Keratinocyte (primary cell): ENCODE results near the gene EMP1. TPM values are rescaled to one million over a fixed set of nuclear protein-coding genes. Genes with fewer than 3 reads are reported as not detected.

Experiments
- DNase-seq: peaks from one replicate; pipeline ENCODE4 v3.0.0-alpha.2; 2011; ENCODE audit warnings: low read depth, missing footprints, low spot score
- FAIRE-seq: peaks from 2 replicates; lab custom pipeline; 2011; peaks lifted over from hg19 to GRCh38; lab: Jason Lieb, UNC
- H2AFZ ChIP-seq: 2 replicates; pipeline ENCODE4 v1.6.0; 2012; ENCODE audit warnings: low read length, control low read depth, inconsistent platforms; ENCODE audit not compliant: control insufficient read depth
- H3K27ac ChIP-seq: 2 replicates; pipeline ENCODE4 v1.5.1; 2011; ENCODE audit warnings: low read length; ENCODE audit not compliant: control insufficient read depth, insufficient read depth
- H3K27me3 ChIP-seq: 3 replicates; pipeline ENCODE4 v1.6.0; 2011; ENCODE audit warnings: low read length; ENCODE audit not compliant: control insufficient read depth, insufficient read depth; ENCODE audit errors: extremely low read depth
- H3K36me3 ChIP-seq, 2 experiments: 2 replicates in 1 of 2; 3 replicates in 1 of 2; pipeline ENCODE4 v1.5.1; 2011; ENCODE audit warnings: low read length in 2 of 2, mild to moderate bottlenecking in 1 of 2; ENCODE audit not compliant: control insufficient read depth in 2 of 2, insufficient read depth in 2 of 2; ENCODE audit errors: extremely low read depth in 1 of 2
- H3K4me1 ChIP-seq: 3 replicates; pipeline ENCODE4 v1.5.1; 2011; ENCODE audit warnings: low read length; ENCODE audit not compliant: control insufficient read depth, insufficient read depth; ENCODE audit errors: extremely low read depth
- H3K4me2 ChIP-seq: 3 replicates; pipeline ENCODE4 v1.6.0; 2011; ENCODE audit warnings: low read depth, low read length; ENCODE audit not compliant: control insufficient read depth, insufficient read depth; ENCODE audit errors: extremely low read depth
- H3K4me3 ChIP-seq, 3 experiments: fragments of 200-600 bp in 1 of 3; sonication (generic) in 1 of 3; 2 replicates in 2 of 3; 3 replicates in 1 of 3; pipeline ENCODE4 v1.5.1; 2011 to 2016; ENCODE audit warnings: low read length in 3 of 3, mild to moderate bottlenecking in 3 of 3, control low read depth in 2 of 3, inconsistent platforms in 1 of 3, low read depth in 1 of 3, mixed read lengths in 1 of 3, mixed run types in 1 of 3, moderate library complexity in 1 of 3; ENCODE audit not compliant: control insufficient read depth in 2 of 3, insufficient read depth in 2 of 3; ENCODE audit errors: extremely low read depth in 1 of 3
- H3K79me2 ChIP-seq: 2 replicates; pipeline ENCODE4 v1.6.0; 2012; ENCODE audit warnings: low read length; ENCODE audit not compliant: control insufficient read depth, insufficient read depth
- H3K9ac ChIP-seq: 3 replicates; pipeline ENCODE4 v1.6.0; 2011; ENCODE audit warnings: low read length; ENCODE audit not compliant: control insufficient read depth, insufficient read depth; ENCODE audit errors: extremely low read depth
- H3K9me1 ChIP-seq: 3 replicates; pipeline ENCODE4 v1.6.0; 2011; ENCODE audit warnings: low read length; ENCODE audit not compliant: control insufficient read depth, insufficient read depth; ENCODE audit errors: extremely low read depth
- H3K9me3 ChIP-seq: 2 replicates; pipeline ENCODE4 v1.5.1; 2012; ENCODE audit warnings: low read depth, low read length; ENCODE audit not compliant: control insufficient read depth
- H4K20me1 ChIP-seq: 3 replicates; pipeline ENCODE4 v1.6.0; 2011; ENCODE audit warnings: low read length; ENCODE audit not compliant: control insufficient read depth, insufficient read depth; ENCODE audit errors: extremely low read depth
- EZH2 ChIP-seq: IDR thresholded peaks from one replicate; pipeline ENCODE4 v1.6.1; 2012; ENCODE audit warnings: inconsistent platforms, mild to moderate bottlenecking, low read length, moderate library complexity
- dilution Hi-C: fragments of 300-500 bp; cut with MboI; formaldehyde crosslinking; loops from one replicate; pipeline ENCODE4 v1.7.0; 2020; ENCODE audit warnings: low sequenced_read_pairs; ENCODE audit not compliant: extremely low pct_ligation_motif_present
- polyA plus RNA-seq, 5 experiments: library from polyadenylated mRNA; depleted of rRNA in 3 of 5; stranded (reverse) in 3 of 5; stranded (forward) in 1 of 5; unstranded in 1 of 5; fragments of >200 nt; gene quantifications; 1 replicate in 1 of 5; 2 replicates in 3 of 5; 3 replicates in 1 of 5; pipeline versions ENCODE4 v1.2.1 to v1.2.3, GENCODE V29; 2011 to 2012; ENCODE audit warnings: missing spikeins in 2 of 5, low read depth in 1 of 5, low replicate concordance in 1 of 5
- TF ChIP-seq, protein P1 (sequence below), 3 experiments: IDR thresholded peaks in 1 of 3; conservative IDR thresholded peaks in 1 of 3; optimal IDR thresholded peaks in 1 of 3; 2 replicates in 2 of 3; 3 replicates in 1 of 3; pipeline versions ENCODE3 to v1.5.1; 2011; ENCODE audit warnings: low read length in 3 of 3, mild to moderate bottlenecking in 3 of 3, moderate library complexity in 2 of 3, control low read depth in 1 of 3, inconsistent platforms in 1 of 3; ENCODE audit not compliant: insufficient read depth in 2 of 3; ENCODE audit errors: extremely low read depth in 1 of 3

Gene EMP1
- polyA plus RNA-seq, 1 donor (not counting 4 experiments of a cell fraction or from before 2014, with no cell fraction given): 583 TPM

DNA sequence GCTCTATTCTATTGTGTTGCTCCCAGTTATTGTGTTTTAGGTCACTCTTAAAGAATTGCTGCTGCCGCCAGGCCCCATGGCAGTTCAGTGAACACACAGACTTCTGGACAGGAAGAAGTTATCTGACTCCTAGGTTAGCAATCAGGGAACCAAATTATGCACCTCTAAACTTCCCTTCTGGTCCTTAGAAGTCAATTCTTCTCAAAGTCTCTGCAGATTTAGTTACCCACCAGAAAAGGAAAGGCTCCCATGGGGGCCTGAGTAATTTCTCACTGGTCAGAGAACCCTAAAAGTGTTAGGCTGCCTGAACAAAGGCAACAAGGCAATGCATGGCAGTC lies 10.0 kb downstream of the EMP1 start:
- FAIRE-seq (no peak), DNase-seq (no peak)
- H3K36me3 ChIP-seq: peaks cover 13 to 44% of the 10 kb centered on the region in 2 experiments
- no peaks in the 10 kb centered on the region for H3K9me3 ChIP-seq
- peak overlapping the region; percentile 52 for H3K9ac ChIP-seq
- no peaks in the 10 kb centered on the region for H3K27me3 ChIP-seq
- dilution Hi-C loops: no loop called here
- H2AFZ ChIP-seq: no peak overlapping the region
- peaks cover 98% of the 10 kb centered on the region for H3K4me1 ChIP-seq
- H4K20me1 ChIP-seq: peaks cover 3% of the 10 kb centered on the region
- peak overlapping the region in 2 of 3 experiments; percentile 43 to 53 for H3K4me3 ChIP-seq
- peaks cover 89% of the 10 kb centered on the region for H3K79me2 ChIP-seq
- H3K27ac ChIP-seq: peak overlapping the region; percentile 99
- TF ChIP-seq EZH2: no peak
- peak overlapping the region; percentile 74 for H3K4me2 ChIP-seq
- H3K9me1 ChIP-seq: peaks cover 5% of the 10 kb centered on the region

- Histone ChIP-seq H3K4me2 (peak overlapping the region; percentile 74), H3K9me3 (no peaks in the 10 kb centered on the region), H3K27ac (peak overlapping the region; percentile 99), H3K27me3 (no peaks in the 10 kb centered on the region), H3K9me1 (peaks cover 5% of the 10 kb centered on the region), H3K4me1 (peaks cover 80% of the 10 kb centered on the region), H3K4me3 (peak overlapping the region in 1 of 3 experiments; percentile 4), H4K20me1 (peaks cover 4% of the 10 kb centered on the region), H2AFZ (no peak overlapping the region), H3K79me2 (peaks cover 76% of the 10 kb centered on the region), H3K36me3 (peaks cover 22 to 50% of the 10 kb centered on the region in 2 experiments), H3K9ac (peak overlapping the region; percentile 19)
- no peak for DNase-seq
- FAIRE-seq: peak; percentile 59
- dilution Hi-C loops: no loop called here
- TF ChIP-seq, protein P1, sequence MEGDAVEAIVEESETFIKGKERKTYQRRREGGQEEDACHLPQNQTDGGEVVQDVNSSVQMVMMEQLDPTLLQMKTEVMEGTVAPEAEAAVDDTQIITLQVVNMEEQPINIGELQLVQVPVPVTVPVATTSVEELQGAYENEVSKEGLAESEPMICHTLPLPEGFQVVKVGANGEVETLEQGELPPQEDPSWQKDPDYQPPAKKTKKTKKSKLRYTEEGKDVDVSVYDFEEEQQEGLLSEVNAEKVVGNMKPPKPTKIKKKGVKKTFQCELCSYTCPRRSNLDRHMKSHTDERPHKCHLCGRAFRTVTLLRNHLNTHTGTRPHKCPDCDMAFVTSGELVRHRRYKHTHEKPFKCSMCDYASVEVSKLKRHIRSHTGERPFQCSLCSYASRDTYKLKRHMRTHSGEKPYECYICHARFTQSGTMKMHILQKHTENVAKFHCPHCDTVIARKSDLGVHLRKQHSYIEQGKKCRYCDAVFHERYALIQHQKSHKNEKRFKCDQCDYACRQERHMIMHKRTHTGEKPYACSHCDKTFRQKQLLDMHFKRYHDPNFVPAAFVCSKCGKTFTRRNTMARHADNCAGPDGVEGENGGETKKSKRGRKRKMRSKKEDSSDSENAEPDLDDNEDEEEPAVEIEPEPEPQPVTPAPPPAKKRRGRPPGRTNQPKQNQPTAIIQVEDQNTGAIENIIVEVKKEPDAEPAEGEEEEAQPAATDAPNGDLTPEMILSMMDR (optimal IDR thresholded peaks at IDR 0.05 in 1 of 3, IDR thresholded peaks at IDR 0.05 in 1 of 3, conservative IDR thresholded peaks at IDR 0.05 in 1 of 3; ENCODE audit: extremely low read depth in 1 of 3, insufficient read depth in 2 of 3, low read length in 3 of 3): peak; percentile 32 to 51 (median 33)
- no peak for TF ChIP-seq EZH2
Measured at GRCh38 chr12:13208533-13209435, 12.3 kb downstream of the EMP1 start.
